GM18861 (cell line): ENCODE measurements around the gene SH3RF1.
"Not testable (repeated sequence)": the region's sequence is repeated elsewhere in the genome, so short reads cannot be mapped to it uniquely, and the experiment has no call there.

ENCODE experiments used
- ATAC-seq: cut with Tn5 transposase; IDR thresholded peaks from one replicate; pipeline ENCODE4 v1.9.1; 2021; ENCODE audit not compliant: unreplicated experiment

SH3RF1 gene

DNA sequence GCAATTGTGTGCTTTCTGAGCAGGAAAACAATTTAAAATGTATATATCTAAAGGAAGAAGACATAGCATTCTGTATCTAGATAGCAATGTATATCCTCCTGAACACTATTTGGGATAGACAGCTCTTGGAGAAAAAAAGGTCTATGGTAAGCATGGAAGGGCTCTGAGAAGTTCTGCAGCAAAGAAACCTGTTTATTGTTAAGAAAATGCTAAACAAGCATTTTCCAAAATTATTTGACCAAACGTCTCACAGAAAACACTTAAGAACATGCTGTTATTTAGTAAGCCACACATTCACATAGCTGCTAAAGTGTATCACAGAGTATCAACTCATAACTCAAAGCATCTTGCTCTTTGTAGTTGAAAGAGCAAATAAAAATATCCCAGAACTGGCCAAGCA, 67.9 kb downstream of the SH3RF1 start:
- ATAC-seq = no peak

GRCh38 chr4:169202145-169202699, 68.5 kb downstream of the SH3RF1 start:
- ATAC-seq = no peak

GRCh38 chr4:169201222-169202144, 69.3 kb downstream of the SH3RF1 start:
- ATAC-seq = no peak

- ATAC-seq = no peak
These were observed 70.3 kb downstream of the SH3RF1 start for GRCh38 chr4:169200361-169201030.

- ATAC-seq = no peak
These were observed 71.6 kb downstream of the SH3RF1 start for GRCh38 chr4:169199184-169199583.

DNA sequence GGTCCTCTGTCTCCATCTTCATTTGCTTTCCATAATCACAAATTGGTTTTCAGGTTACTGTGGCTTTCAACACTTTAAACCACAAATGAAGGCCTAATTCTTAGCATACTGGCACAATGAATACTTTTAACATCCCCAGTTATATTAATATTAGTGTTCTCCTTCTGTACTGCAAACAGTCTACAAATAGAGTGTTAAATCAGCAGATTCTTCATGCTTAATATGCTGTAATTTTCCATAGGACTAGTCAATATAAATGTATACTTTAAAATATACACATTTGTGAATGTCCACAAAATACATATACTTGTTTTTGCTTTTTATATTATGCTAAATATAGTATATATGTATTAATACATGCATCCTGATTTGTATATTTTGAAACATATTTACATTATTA, 72.6 kb downstream of the SH3RF1 start:
- ATAC-seq = no peak

DNA sequence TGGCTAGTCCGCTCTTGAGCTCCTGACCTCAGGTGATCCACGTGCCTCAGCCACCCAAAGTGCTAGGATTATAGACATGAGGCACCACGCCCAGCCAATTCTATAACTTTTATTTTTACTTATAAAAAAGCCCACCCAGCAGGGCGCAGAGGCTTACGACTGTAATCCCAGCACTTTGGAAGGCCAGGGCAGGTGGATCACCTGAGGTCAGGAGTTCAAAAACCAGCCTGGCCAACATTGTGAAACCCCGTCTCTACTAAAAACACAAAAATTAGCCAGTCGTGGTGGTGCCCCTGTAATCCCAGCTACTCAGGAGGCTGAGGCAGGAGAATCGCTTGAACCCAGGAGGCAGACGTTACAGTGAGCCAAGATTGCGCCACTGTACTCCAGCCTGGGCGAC, 73.5 kb downstream of the SH3RF1 start:
- not testable (repeated sequence) for ATAC-seq

DNA sequence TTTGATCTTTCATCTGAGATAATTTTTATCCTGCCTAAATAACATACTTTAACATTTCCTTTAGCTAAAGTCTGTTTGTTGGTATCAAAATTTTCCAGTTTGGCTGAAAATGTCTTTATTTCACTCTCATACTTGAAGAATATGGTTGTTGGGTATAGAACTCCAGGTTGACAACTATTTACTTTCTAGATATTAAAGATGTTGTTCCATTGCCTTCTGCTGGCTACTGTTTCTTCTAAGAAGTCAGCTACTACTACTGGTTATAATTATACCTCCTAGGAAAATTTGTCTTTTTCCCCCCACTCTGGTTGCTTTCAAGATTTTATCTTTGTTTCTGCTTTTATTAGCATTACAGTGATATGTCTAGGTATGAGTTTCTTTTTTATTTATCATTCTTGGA, 75.7 kb downstream of the SH3RF1 start:
- no peak for ATAC-seq

- ATAC-seq = not testable (repeated sequence)
These were observed 80.8 kb downstream of the SH3RF1 start for GRCh38 chr4:169189968-169190367.

GRCh38 chr4:169189372-169189771, 81.4 kb downstream of the SH3RF1 start:
- peak; percentile 83 for ATAC-seq

- no peak for ATAC-seq
These were observed 82.6 kb downstream of the SH3RF1 start for GRCh38 chr4:169188204-169188603.

GRCh38 chr4:169185133-169185956, 85.4 kb downstream of the SH3RF1 start:
- ATAC-seq = no peak

GRCh38 chr4:169184686-169185085, 86.1 kb downstream of the SH3RF1 start:
- ATAC-seq = no peak

GRCh38 chr4:169184236-169184635, 86.5 kb downstream of the SH3RF1 start:
- ATAC-seq = no peak

DNA sequence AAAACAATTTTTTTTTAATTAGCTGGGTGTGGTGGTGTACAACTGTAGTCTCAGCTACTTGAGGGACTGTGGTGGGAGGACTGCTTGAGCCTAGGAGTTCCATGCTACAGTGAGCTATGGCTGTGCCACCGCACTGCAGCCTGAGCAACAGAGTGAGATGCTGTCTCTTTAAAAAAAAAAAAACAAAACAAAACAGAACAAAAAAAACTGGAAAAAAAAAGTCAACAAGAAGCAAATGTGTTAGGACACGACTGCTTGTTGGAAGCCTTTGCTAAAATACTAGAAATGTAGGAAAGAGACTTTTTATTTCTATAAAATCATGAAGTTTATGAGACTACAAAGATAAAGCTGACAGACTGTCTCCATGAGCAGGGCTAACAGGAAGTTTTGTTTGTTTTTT, 87.2 kb downstream of the SH3RF1 start:
- no peak for ATAC-seq

- no peak for ATAC-seq
These were observed 90.9 kb downstream of the SH3RF1 start for GRCh38 chr4:169179609-169180521.

- ATAC-seq = not testable (repeated sequence)
These were observed 92.7 kb downstream of the SH3RF1 start for GRCh38 chr4:169178092-169178491.

DNA sequence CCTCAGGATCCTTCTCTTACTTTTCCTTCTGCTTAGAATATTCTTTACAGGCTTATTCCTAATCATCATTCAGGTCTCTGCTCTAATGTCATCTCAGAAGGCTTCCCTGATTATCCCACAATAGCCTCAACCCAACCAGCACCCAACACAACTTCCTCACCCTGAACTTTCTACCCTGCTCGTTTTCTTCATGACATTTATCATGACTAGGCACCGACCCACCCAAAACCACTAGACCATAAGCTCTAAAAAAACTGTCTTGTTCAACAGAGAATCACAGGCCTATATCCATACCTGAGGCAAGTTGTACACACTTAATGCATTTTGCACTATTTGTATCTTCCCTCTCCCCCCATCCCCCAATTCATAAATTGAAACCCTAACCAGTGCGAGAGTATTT, 95.3 kb downstream of the SH3RF1 start:
- no peak for ATAC-seq

- ATAC-seq = no peak
These were observed 95.7 kb downstream of the SH3RF1 start for GRCh38 chr4:169175035-169175434.

DNA sequence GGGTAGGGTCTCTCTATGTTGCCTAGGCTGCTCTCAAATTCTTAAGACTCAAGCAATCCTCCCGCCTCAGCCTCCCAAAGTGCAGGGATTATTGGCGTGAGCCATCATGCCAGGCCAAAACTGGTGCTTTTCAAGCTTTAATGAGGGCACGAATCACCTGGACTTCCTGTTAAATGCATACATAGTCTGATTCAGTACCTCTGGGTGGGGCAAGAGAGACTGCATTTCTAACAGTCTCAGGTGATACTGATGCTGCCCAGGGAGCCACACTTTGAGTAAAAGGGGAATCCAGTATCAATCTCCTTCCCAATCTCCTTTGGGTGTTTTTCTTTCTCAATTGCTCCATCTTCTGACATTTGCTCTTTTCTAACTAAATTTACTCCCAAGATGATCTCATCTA, 96.5 kb downstream of the SH3RF1 start:
- ATAC-seq = no peak
